ENCODE results near the gene ANKRD11. TPM values are rescaled to one million over a fixed set of nuclear protein-coding genes. Genes with fewer than 3 reads are reported as not detected.
"Not testable (repeated sequence)": the region's sequence is repeated elsewhere in the genome, so short reads cannot be mapped to it uniquely, and the experiment has no call there.

ANKRD11 gene
- polyA plus RNA-seq, 10 donors, result 51.5 to 76.1 (median 59.4) TPM

- DNase-seq, result no peak
These were observed 189.4 kb downstream of the ANKRD11 start for GRCh38 chr16:89300976-89301360.

GRCh38 chr16:89300311-89300975 lies 189.9 kb downstream of the ANKRD11 start:
- DNase-seq, result no peak

- not testable (repeated sequence) for DNase-seq
These were observed 190.8 kb downstream of the ANKRD11 start for GRCh38 chr16:89299357-89300111.

GRCh38 chr16:89298623-89299225 lies 191.6 kb downstream of the ANKRD11 start:
- no peak for DNase-seq

GRCh38 chr16:89297910-89298545 lies 192.3 kb downstream of the ANKRD11 start:
- no peak for DNase-seq

GRCh38 chr16:89297156-89297874 lies 193.0 kb downstream of the ANKRD11 start:
- DNase-seq, result peak in 1 of 3 donors; percentile 55

GRCh38 chr16:89295915-89296314 lies 194.4 kb downstream of the ANKRD11 start:
- DNase-seq, result no peak

GRCh38 chr16:89295071-89295900 lies 195.1 kb downstream of the ANKRD11 start:
- no peak for DNase-seq

GRCh38 chr16:89294486-89294885 lies 195.9 kb downstream of the ANKRD11 start:
- no peak for DNase-seq

- no peak for DNase-seq
These were observed 196.9 kb downstream of the ANKRD11 start for GRCh38 chr16:89293276-89294143.

- no peak for DNase-seq
These were observed 197.8 kb downstream of the ANKRD11 start for GRCh38 chr16:89292443-89293078.

GRCh38 chr16:89291776-89292175 lies 198.6 kb downstream of the ANKRD11 start:
- no peak for DNase-seq

GRCh38 chr16:89291363-89291762 lies 199.0 kb downstream of the ANKRD11 start:
- no peak for DNase-seq

GRCh38 chr16:89290887-89291286 lies 199.5 kb downstream of the ANKRD11 start:
- no peak for DNase-seq

- DNase-seq, result no peak
These were observed 199.9 kb downstream of the ANKRD11 start for GRCh38 chr16:89290472-89290871.

GRCh38 chr16:89289428-89290395 lies 200.6 kb downstream of the ANKRD11 start:
- peak; percentile 23 to 57 (median 42) for DNase-seq

- no peak for DNase-seq
These were observed 201.4 kb downstream of the ANKRD11 start for GRCh38 chr16:89288966-89289365.

GRCh38 chr16:89288577-89288844 lies 201.8 kb downstream of the ANKRD11 start:
- DNase-seq, result no peak
